ENCODE data around the gene MINDY4. TPM values are rescaled to one million over a fixed set of nuclear protein-coding genes. Genes with fewer than 3 reads are reported as not detected.

MINDY4 gene
- total and polyA plus RNA-seq, 2 of the 13 experiments (the other 11 are each of a cell fraction or from before 2014, with no cell fraction given) = not detected

DNA sequence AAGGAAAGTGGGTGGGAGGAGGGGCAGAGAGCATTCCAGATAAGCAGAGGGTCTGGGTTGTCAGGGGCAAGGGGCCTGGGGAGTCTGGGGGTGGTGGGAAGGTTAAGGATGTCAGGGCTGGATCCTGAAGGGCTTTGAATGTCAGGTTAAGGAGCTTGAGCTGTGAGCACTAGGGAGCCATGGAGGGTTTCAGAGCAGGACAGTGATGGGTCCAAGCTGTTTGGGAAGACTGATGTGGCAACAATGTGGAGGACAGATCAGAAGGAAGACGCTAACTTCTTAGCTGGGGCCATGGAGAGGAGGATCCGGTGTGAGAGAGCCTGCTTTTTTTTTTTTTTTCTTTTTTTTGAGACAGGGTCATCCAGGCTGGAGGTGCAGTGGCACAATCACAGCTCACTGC lies 126.6 kb downstream of the MINDY4 start (continued):
- TF ChIP-seq, protein P1, sequence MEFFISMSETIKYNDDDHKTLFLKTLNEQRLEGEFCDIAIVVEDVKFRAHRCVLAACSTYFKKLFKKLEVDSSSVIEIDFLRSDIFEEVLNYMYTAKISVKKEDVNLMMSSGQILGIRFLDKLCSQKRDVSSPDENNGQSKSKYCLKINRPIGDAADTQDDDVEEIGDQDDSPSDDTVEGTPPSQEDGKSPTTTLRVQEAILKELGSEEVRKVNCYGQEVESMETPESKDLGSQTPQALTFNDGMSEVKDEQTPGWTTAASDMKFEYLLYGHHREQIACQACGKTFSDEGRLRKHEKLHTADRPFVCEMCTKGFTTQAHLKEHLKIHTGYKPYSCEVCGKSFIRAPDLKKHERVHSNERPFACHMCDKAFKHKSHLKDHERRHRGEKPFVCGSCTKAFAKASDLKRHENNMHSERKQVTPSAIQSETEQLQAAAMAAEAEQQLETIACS (CRISPR knock-in tag; IDR thresholded peaks at IDR 0.05) = no peak
- TF ChIP-seq ZNF83 (CRISPR knock-in tag; IDR thresholded peaks at IDR 0.05; ENCODE audit: borderline replicate concordance) (no peak), HNRNPK (IDR thresholded peaks at IDR 0.05; ENCODE audit: low read depth, low read length, poor library complexity, severe bottlenecking) (no peak), ZBTB1 (CRISPR knock-in tag; IDR thresholded peaks at IDR 0.05; ENCODE audit: borderline replicate concordance) (no peak), CEBPG (CRISPR knock-in tag; IDR thresholded peaks at IDR 0.05) (no peak), TBX3 (IDR thresholded peaks at IDR 0.05; ENCODE audit: borderline replicate concordance) (no peak), BRD4 (CRISPR knock-in tag; IDR thresholded peaks at IDR 0.05) (no peak), TCF7L2 (IDR thresholded peaks at IDR 0.05; ENCODE audit: low read depth, low read length) (no peak), NAIF1 (CRISPR knock-in tag; IDR thresholded peaks at IDR 0.05; ENCODE audit: borderline replicate concordance) (no peak), U2AF1 (optimal IDR thresholded peaks at IDR 0.05; ENCODE audit: low read depth, low read length) (no peak), ZNF496 (CRISPR knock-in tag; IDR thresholded peaks at IDR 0.05; ENCODE audit: insufficient replicate concordance) (no peak), JUN (CRISPR knock-in tag; IDR thresholded peaks at IDR 0.05) (no peak), SOX5 (CRISPR knock-in tag; IDR thresholded peaks at IDR 0.05; ENCODE audit: borderline replicate concordance) (no peak)
- TF ChIP-seq, protein P2, sequence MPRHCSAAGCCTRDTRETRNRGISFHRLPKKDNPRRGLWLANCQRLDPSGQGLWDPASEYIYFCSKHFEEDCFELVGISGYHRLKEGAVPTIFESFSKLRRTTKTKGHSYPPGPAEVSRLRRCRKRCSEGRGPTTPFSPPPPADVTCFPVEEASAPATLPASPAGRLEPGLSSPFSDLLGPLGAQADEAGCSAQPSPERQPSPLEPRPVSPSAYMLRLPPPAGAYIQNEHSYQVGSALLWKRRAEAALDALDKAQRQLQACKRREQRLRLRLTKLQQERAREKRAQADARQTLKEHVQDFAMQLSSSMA (CRISPR knock-in tag; IDR thresholded peaks at IDR 0.05) = no peak
- TF ChIP-seq, protein P3, sequence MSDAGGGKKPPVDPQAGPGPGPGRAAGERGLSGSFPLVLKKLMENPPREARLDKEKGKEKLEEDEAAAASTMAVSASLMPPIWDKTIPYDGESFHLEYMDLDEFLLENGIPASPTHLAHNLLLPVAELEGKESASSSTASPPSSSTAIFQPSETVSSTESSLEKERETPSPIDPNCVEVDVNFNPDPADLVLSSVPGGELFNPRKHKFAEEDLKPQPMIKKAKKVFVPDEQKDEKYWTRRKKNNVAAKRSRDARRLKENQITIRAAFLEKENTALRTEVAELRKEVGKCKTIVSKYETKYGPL (CRISPR knock-in tag; IDR thresholded peaks at IDR 0.05) = no peak
- TF ChIP-seq, protein P4, sequence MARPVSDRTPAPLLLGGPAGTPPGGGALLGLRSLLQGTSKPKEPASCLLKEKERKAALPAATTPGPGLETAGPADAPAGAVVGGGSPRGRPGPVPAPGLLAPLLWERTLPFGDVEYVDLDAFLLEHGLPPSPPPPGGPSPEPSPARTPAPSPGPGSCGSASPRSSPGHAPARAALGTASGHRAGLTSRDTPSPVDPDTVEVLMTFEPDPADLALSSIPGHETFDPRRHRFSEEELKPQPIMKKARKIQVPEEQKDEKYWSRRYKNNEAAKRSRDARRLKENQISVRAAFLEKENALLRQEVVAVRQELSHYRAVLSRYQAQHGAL (CRISPR knock-in tag; IDR thresholded peaks at IDR 0.05; ENCODE audit: not compliant biosample characterization) = no peak

All from HepG2 (cell line).